Endothelial cell of umbilical vein (primary cell): ENCODE results near the gene OR6K2. TPM values are rescaled to one million over a fixed set of nuclear protein-coding genes. Genes with fewer than 3 reads are reported as not detected.

ENCODE experiments used
- BruUV-seq: library from RNA; stranded (reverse); fragments of 400-500 nt; replicated peaks from 2 replicates; lab custom pipeline; 2021; lab: Mats Ljungman, UMichigan
- CTCF ChIA-PET: fragments of 300-600, 350-600 bp; sonication (Branson Sonifier 250); formaldehyde crosslinking; loops from one replicate; lab custom pipeline; 2021; ENCODE audit warnings: antibody characterized with exemption, inconsistent platforms; lab: Charles Lee
- POLR2A ChIA-PET: fragments of 300-600, 350-600 bp; sonication (Branson Sonifier 250); formaldehyde crosslinking; loops from one replicate; lab custom pipeline; 2021; ENCODE audit warnings: antibody characterized with exemption, inconsistent platforms; lab: Charles Lee
- DNase-seq: peaks from one replicate; pipeline ENCODE4 v3.0.0-alpha.2; 2011; ENCODE audit warnings: low read depth, low spot score
- FAIRE-seq: peaks from 2 replicates; lab custom pipeline; 2011; peaks lifted over from hg19 to GRCh38; lab: Jason Lieb, UNC
- H2AFZ ChIP-seq: 2 replicates; pipeline ENCODE4 v1.6.0; 2012; ENCODE audit warnings: low read depth, low read length, control low read depth, inconsistent platforms
- H3K27ac ChIP-seq: 2 replicates; pipeline ENCODE4 v1.5.1; 2011; ENCODE audit warnings: low read depth, mild to moderate bottlenecking, control low read depth, low read length, moderate library complexity; ENCODE audit not compliant: insufficient read depth
- H3K27me3 ChIP-seq, 2 experiments: 2 replicates each; pipeline versions ENCODE4 v1.6.0 to v1.6.1; 2011; ENCODE audit warnings: low read length in 2 of 2, mixed read lengths in 1 of 2; ENCODE audit not compliant: control insufficient read depth in 2 of 2, insufficient read depth in 2 of 2
- H3K36me3 ChIP-seq, 2 experiments: 2 replicates in 1 of 2; 3 replicates in 1 of 2; pipeline ENCODE4 v1.5.1; 2011; ENCODE audit warnings: low read length in 2 of 2, mild to moderate bottlenecking in 1 of 2, moderate library complexity in 1 of 2; ENCODE audit not compliant: control insufficient read depth in 2 of 2, insufficient read depth in 2 of 2; ENCODE audit errors: extremely low read depth in 1 of 2
- H3K4me1 ChIP-seq: 3 replicates; pipeline ENCODE4 v1.5.1; 2011; ENCODE audit warnings: mild to moderate bottlenecking, low read length; ENCODE audit not compliant: control insufficient read depth, insufficient read depth; ENCODE audit errors: extremely low read depth
- H3K4me2 ChIP-seq: 2 replicates; pipeline ENCODE4 v1.6.1; 2011; ENCODE audit warnings: low read length, control low read depth, mixed read lengths; ENCODE audit not compliant: insufficient read depth
- H3K4me3 ChIP-seq, 3 experiments: fragments of 200-600 bp in 1 of 3; sonication (generic), shearing (Covaris generic) in 1 of 3; replicated peaks in 1 of 3; 2 replicates each; pipeline ENCODE4 v1.5.1; 2011 to 2016; ENCODE audit warnings: control low read depth in 3 of 3, low read length in 3 of 3, mild to moderate bottlenecking in 2 of 3, inconsistent platforms in 1 of 3, low read depth in 1 of 3, moderate library complexity in 1 of 3; ENCODE audit not compliant: insufficient read depth in 1 of 3
- H3K79me2 ChIP-seq: 2 replicates; pipeline ENCODE4 v1.6.0; 2012; ENCODE audit warnings: low read length, inconsistent platforms; ENCODE audit not compliant: control insufficient read depth, insufficient read depth
- H3K9ac ChIP-seq: replicated peaks from 2 replicates; pipeline ENCODE3; 2011; ENCODE audit warnings: low read length, control low read depth; ENCODE audit not compliant: insufficient read depth; ENCODE audit errors: extremely low read depth
- H3K9me1 ChIP-seq: replicated peaks from 3 replicates; pipeline ENCODE4 v1.6.0; 2011; ENCODE audit warnings: mild to moderate bottlenecking, low read length; ENCODE audit not compliant: control insufficient read depth, insufficient read depth; ENCODE audit errors: extremely low read depth
- H3K9me3 ChIP-seq: replicated peaks from 2 replicates; pipeline ENCODE4 v1.5.1; 2012; ENCODE audit warnings: low read length, inconsistent platforms; ENCODE audit not compliant: control insufficient read depth, insufficient read depth
- H4K20me1 ChIP-seq: replicated peaks from 2 replicates; pipeline ENCODE3; 2011; ENCODE audit warnings: mild to moderate bottlenecking, low read length; ENCODE audit not compliant: control insufficient read depth, insufficient read depth; ENCODE audit errors: extremely low read depth
- EZH2 ChIP-seq: IDR thresholded peaks from 2 replicates; pipeline ENCODE4 v1.6.1; 2012; ENCODE audit warnings: borderline replicate concordance, low read depth, mild to moderate bottlenecking, moderate library complexity, low read length, inconsistent platforms; ENCODE audit not compliant: severe bottlenecking
- FOS ChIP-seq: IDR thresholded peaks from 2 replicates; pipeline ENCODE4 v1.6.1; 2011; ENCODE audit warnings: mild to moderate bottlenecking, low read length, moderate library complexity, borderline replicate concordance; ENCODE audit not compliant: insufficient read depth
- GATA2 ChIP-seq: IDR thresholded peaks from 2 replicates; pipeline ENCODE4 v1.7.0; 2011; ENCODE audit warnings: low read depth, mild to moderate bottlenecking, moderate library complexity, mixed read lengths, low read length; ENCODE audit not compliant: insufficient read length, insufficient read depth
- JUN ChIP-seq: IDR thresholded peaks from 2 replicates; pipeline ENCODE4 v1.6.1; 2011; ENCODE audit warnings: borderline replicate concordance, low read depth; ENCODE audit not compliant: insufficient read length, insufficient read depth
- MYC ChIP-seq: IDR thresholded peaks from one replicate; pipeline ENCODE4 v1.6.1; 2011; ENCODE audit warnings: mild to moderate bottlenecking, low read depth, low read length
- POLR2A ChIP-seq: IDR thresholded peaks from 2 replicates; pipeline ENCODE4 v1.6.1; 2012; ENCODE audit warnings: low read depth, mild to moderate bottlenecking, control low read depth, low read length
- POLR2AphosphoS5 ChIP-seq: IDR thresholded peaks from 2 replicates; pipeline ENCODE4 v1.6.1; 2012; ENCODE audit warnings: low read depth, mild to moderate bottlenecking, control low read depth, low read length, moderate library complexity; ENCODE audit not compliant: insufficient read depth
- dilution Hi-C: fragments of 300-500 bp; cut with MboI; formaldehyde crosslinking; loops from one replicate; pipeline ENCODE4 v1.15.0; 2019; ENCODE audit warnings: low sequenced_read_pairs; ENCODE audit not compliant: extremely low pct_ligation_motif_present
- intact Hi-C: fragments of 100-400 bp; cut with micrococcal nuclease; formaldehyde crosslinking; loops from one replicate; pipeline ENCODE4 v1.10.0; 2022
- polyA plus RNA-seq, 4 experiments: library from polyadenylated mRNA; depleted of rRNA in 3 of 4; stranded (reverse) in 3 of 4; unstranded in 1 of 4; fragments of >200 nt; gene quantifications; 2 replicates each; pipeline versions ENCODE4 v1.2.1 to v1.2.3, GENCODE V29; 2011 to 2012; ENCODE audit warnings: missing spikeins in 1 of 4
- total RNA-seq: library from RNA; stranded (reverse); gene quantifications from 2 replicates; pipeline ENCODE4 v1.2.3, GENCODE V29; 2021
- TF ChIP-seq, protein P1 (sequence below), 2 donors: IDR thresholded peaks; 1 replicate in 1 of 2; 2 replicates in 1 of 2; pipeline ENCODE4 v1.5.1; 2011; ENCODE audit warnings: low read length in 2 of 2, mild to moderate bottlenecking in 2 of 2, moderate library complexity in 2 of 2, control low read depth in 1 of 2, inconsistent platforms in 1 of 2, low read depth in 1 of 2; ENCODE audit not compliant: insufficient read depth in 1 of 2; ENCODE audit errors: extremely low read depth in 1 of 2

The OR6K2 gene
- total and polyA plus RNA-seq, 2 donors (not counting 3 experiments of a cell fraction or from before 2014, with no cell fraction given) = not detected

DNA sequence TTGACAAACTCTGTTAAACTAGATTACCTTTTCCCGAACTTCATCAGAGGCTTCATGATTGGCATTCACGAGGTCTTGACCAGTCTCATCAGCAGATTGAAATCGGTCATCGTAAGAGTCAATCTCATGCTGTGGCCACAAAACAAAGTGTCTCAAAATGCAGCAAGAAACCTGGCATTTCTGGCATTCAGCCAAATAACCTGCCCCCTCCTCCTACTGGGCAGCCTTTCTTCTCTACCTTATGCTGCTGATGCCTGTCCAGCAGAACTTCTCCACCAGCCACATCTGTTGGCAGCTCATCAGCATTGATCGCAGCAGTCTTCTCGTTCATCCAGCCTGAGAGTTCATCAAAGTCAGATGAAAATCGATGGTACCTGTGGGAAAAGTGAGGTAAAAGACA is 26.1 kb downstream of the OR6K2 start:
- H3K36me3 ChIP-seq = no peaks in the 10 kb centered on the region
- no peak overlapping the region for H3K27ac ChIP-seq
- TF ChIP-seq MYC = no peak
- no peak for TF ChIP-seq EZH2
- no peak for TF ChIP-seq GATA2
- no peak for TF ChIP-seq POLR2A
- TF ChIP-seq JUN = no peak
- TF ChIP-seq POLR2AphosphoS5 = no peak
- TF ChIP-seq FOS = no peak
- TF ChIP-seq, protein P1, sequence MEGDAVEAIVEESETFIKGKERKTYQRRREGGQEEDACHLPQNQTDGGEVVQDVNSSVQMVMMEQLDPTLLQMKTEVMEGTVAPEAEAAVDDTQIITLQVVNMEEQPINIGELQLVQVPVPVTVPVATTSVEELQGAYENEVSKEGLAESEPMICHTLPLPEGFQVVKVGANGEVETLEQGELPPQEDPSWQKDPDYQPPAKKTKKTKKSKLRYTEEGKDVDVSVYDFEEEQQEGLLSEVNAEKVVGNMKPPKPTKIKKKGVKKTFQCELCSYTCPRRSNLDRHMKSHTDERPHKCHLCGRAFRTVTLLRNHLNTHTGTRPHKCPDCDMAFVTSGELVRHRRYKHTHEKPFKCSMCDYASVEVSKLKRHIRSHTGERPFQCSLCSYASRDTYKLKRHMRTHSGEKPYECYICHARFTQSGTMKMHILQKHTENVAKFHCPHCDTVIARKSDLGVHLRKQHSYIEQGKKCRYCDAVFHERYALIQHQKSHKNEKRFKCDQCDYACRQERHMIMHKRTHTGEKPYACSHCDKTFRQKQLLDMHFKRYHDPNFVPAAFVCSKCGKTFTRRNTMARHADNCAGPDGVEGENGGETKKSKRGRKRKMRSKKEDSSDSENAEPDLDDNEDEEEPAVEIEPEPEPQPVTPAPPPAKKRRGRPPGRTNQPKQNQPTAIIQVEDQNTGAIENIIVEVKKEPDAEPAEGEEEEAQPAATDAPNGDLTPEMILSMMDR (IDR thresholded peaks at IDR 0.05; ENCODE audit: extremely low read depth in 1 of 2, insufficient read depth in 1 of 2, low read depth in 1 of 2, low read length in 2 of 2) = no peak
- no peaks in the 10 kb centered on the region for H3K27me3 ChIP-seq
- no peaks in the 10 kb centered on the region for H3K4me1 ChIP-seq
- no peaks in the 10 kb centered on the region for H3K9me1 ChIP-seq
- H2AFZ ChIP-seq = no peak overlapping the region
- ChIA-PET POLR2A (no interaction called here), CTCF (no interaction called here)
- H3K4me2 ChIP-seq = no peak overlapping the region
- intact Hi-C loops = no loop called here
- FAIRE-seq = no peak
- no peaks in the 10 kb centered on the region for H3K79me2 ChIP-seq
- no peaks in the 10 kb centered on the region for H4K20me1 ChIP-seq
- DNase-seq = no peak
- H3K9ac ChIP-seq = no peak overlapping the region
- dilution Hi-C loops = no loop called here
- H3K4me3 ChIP-seq = no peak overlapping the region
- no peaks in the 10 kb centered on the region for H3K9me3 ChIP-seq
- no TSS peak for BruUV-seq
